Measurements from ENCODE around the gene SLC66A1.

Gene SLC66A1

GRCh38 chr1:19360016-19360415 lies 47.9 kb downstream of the SLC66A1 start:
- in situ Hi-C loops (cut with HindIII; ENCODE audit: low sequenced_read_pairs): no loop called here

DNA sequence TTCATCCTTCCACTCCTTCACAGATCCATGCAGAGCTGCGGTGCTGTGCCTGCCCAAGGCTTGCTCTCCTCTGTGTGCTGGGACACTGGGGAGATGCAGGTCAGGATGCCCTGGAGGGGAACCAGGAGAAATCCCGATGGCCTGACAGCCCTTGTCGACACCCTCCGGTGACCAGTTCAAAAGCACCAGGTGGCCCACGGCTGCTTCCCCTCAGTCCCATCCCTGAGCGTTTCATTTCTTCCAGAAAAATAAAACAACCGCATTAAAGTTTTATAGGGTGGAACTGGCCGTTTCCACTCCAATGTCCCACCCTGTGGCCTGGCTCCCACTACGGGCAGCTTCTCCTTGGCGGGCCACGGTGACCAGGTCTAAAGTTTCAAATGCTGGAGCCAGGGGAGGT lies 48.3 kb downstream of the SLC66A1 start:
- in situ Hi-C loops (cut with HindIII; ENCODE audit: low sequenced_read_pairs): no loop called here

- in situ Hi-C loops (cut with HindIII; ENCODE audit: low sequenced_read_pairs): no loop called here
Measured at GRCh38 chr1:19360843-19361610, 48.9 kb downstream of the SLC66A1 start.

DNA sequence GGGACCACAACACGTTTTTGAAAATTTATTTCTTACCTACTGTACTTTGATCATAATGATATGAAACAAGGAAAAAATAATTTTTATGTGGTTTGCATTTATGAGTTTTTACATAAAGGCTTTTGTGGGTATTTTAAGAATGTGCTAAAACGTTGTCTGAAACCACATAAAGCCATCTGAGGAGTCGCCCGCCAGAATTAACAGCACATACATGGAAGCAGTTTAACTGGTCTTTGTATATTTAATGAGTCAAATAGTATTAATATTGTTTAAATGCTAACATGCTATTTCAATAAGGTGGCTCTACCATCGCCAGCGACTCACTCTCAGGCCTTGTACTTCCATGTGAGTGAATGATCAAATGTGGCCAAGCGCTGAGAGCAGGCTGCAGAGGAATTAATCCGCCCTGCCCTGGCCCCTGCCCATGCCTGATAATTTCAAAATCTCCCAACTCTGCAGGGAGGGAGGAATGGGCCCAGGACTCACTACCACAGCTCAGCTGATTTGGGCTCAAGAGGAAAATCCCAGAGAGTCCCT lies 49.6 kb downstream of the SLC66A1 start:
- in situ Hi-C loops (cut with HindIII; ENCODE audit: low sequenced_read_pairs): no loop called here

DNA sequence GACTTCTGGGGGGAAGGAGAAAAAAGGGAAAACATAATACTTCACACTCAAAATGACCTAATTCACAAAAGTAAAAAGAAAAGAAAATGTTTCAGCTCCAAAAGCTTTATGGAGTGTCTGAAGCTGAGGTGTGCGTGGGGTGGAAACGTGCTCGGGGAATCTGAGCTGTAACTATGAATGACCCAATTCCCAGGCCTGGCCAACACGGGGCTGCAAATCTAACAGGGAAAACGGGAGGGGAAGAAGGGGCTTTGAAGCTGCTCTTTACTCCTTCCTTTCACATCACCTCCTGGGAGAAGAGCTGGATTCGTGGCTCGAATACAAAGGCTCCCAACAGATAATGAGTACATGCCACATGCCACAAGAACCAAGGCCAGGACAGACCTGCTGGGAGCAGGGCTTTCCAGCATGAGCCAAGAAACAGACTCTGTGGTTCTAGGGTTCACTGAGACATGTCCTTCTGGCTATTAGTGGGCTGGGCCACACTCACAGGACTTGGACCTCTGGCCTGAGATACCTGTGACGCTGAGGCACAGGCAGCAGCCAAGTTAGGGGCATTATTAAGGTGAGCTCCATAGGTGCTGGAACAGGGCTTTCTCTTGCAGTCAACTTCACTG lies 51.5 kb downstream of the SLC66A1 start:
- in situ Hi-C loops (cut with HindIII; ENCODE audit: low sequenced_read_pairs): no loop called here

DNA sequence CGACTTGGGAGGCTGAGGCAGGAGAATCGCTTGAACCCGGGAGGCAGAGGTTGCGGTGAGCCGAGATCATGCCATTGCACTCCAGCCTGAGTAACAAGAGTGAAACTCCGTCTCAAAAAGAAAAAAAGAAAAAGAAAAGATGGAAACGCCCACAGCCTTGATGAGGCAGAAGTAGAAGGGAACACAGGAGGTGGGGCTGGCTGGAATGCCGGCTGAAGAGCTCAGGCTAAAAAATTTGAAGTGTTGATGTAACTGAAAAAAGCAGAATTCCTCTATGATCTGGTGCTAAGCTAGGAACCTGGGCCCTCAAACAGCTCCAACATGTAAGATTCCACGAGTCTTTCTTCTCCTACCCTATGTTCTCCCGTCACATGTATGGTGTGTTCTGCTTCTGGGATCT lies 53.6 kb downstream of the SLC66A1 start:
- in situ Hi-C loops (cut with HindIII; ENCODE audit: low sequenced_read_pairs): no loop called here

DNA sequence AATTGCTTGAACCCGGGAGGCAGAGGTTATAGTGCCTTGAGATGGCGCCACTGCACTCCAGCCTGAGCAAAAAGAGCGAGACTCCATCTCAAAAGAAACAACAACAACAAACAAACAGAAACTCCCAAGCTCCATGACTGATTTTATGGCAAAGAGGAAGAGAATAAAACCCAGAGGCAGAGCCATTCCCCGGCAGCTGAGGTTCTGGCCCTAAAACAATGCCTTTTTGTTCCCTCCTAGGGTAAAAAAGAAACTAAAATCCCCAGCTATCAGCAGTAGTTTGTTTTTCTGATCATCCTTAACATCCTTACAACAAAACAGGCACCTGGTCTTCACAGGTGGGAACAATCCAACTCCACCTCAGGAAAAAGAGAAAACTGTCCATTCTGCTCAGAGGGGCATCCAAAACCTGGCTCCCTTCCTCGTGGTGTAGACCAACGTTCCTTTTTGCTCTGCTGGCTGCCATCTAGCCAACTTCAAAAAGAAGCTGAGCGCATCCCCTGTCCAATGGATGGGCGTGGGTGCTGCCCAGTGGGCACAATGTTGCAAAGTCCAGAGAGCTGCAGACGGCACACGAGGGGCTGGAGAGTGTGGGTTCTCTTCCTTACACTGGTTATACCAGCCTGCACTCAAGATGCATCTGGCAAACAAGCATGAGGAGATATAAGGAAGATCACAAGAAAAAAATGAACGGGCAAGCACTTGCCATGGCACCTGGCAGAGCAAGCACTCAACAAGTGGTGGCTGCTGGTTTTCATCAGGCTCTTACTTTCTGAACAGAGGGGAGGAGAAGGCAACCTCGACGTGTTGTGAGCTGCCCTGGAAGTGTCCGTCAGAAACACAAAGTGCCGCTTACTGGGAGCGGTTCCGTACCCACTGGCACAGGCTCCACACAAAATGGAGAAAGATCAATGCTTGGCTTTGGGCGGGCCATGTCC lies 54.7 kb downstream of the SLC66A1 start:
- in situ Hi-C loops (cut with HindIII; ENCODE audit: low sequenced_read_pairs): no loop called here

DNA sequence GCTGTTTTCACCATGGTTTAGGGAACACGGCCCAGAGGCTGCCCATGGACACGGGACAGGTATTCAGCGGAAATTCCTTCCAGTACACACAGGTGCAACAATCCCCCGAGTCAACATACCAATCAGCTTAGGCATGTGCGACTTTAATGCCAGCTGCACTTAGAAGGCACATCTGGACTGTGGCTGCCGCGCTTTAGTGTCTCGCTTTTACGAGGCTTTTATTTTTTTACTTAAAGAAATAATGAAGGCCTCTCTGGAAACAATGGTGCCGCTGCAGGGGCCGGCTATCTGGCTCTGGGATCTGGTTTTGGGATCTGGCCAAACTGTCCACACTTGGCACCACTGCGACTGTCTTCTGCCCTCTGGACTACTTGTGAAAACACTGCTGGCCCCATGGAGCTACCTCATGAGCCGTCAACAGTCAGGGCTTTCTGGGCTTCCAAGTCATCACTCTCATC lies 55.5 kb downstream of the SLC66A1 start:
- in situ Hi-C loops (cut with HindIII; ENCODE audit: low sequenced_read_pairs): no loop called here

DNA sequence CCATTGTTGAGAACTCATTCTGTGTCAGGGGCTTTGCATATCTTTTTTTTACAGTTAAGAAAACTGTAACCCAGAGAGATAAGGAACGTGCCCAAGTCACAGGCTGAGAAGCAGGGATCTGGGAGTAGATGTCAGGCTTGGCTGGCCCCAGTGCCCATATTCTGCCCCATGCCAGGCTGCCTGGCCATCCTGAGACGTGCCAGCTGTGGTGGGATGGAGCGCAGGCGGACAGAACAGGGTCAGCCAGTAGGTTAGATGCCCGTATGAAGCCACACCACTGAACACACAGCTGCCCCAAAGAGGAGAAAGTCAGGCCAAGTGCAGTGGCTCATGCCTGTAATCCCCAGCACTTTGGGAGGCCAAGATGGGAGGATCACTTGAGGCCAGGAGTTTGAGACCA lies 55.9 kb downstream of the SLC66A1 start:
- in situ Hi-C loops (cut with HindIII; ENCODE audit: low sequenced_read_pairs): no loop called here

DNA sequence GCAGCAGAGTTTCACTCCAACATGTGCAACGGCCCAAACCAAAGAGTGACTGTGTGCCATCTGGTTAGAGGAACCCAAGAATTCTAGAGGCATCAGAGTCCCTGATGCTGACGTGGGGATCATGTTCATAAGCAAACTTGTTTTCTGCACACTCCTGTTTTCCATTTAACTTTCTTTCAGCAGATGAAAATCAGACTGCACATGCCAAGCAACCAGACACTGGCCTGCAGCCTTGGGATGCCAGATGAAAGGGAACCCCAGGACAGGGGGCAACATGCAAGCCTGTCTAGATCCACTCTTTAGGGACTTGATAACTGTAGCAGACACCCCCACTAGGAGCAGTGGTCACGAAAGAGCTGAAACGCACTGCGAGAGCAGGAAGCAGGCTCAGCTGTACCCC lies 56.8 kb downstream of the SLC66A1 start:
- in situ Hi-C loops (cut with HindIII; ENCODE audit: low sequenced_read_pairs): no loop called here

- in situ Hi-C loops (cut with HindIII; ENCODE audit: low sequenced_read_pairs): no loop called here
Measured at GRCh38 chr1:19369396-19370090, 57.4 kb downstream of the SLC66A1 start.

- in situ Hi-C loops (cut with HindIII; ENCODE audit: low sequenced_read_pairs): no loop called here
Measured at GRCh38 chr1:19370453-19371170, 58.5 kb downstream of the SLC66A1 start.

GRCh38 chr1:19371226-19372135 lies 59.4 kb downstream of the SLC66A1 start:
- in situ Hi-C loops (cut with HindIII; ENCODE audit: low sequenced_read_pairs): no loop called here

- in situ Hi-C loops (cut with HindIII; ENCODE audit: low sequenced_read_pairs): no loop called here
Measured at GRCh38 chr1:19372136-19372514, 60.0 kb downstream of the SLC66A1 start.

- in situ Hi-C loops (cut with HindIII; ENCODE audit: low sequenced_read_pairs): no loop called here
Measured at GRCh38 chr1:19372602-19373001, 60.5 kb downstream of the SLC66A1 start.

DNA sequence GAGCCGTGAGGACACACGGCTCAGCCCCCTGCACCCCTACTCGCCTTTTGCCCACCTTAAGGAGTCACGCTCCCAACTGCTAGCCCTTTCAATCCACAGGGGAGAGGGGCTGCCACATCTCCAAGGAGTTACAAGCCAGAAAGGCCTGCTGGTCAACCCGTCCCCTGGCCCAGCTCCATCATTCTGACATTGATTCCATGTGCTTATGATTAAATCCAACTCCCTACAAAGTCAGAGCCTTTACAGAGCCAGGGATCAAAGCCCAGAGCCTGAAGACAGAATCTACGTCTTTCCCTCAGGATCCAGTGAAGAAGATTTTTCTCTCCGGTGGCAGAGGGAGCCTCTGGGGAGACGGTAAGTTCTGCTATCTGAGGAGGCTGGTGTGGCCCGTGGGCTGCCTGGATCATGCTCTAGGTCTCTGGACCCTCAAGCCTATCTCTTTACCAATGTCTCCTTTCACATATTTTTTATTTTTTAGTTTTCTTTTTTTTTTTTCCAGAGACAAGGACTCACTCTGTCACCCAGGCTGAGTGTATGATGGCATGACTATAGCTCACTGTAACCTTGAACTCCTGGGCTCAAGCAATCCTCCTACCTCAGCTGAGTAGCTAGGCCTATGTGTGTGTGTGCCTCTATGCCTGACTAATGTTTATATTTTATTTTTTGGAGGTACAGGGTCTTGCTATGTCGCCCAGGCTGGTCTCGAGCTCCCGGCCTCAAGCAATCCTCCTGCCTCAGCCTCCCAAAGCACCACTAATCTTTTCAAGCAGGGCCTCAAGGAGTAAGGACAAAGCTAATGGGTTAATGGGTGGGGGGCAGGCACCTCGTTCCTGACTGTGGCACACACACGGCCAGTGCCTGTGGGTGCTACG lies 61.3 kb downstream of the SLC66A1 start:
- in situ Hi-C loops (cut with HindIII; ENCODE audit: low sequenced_read_pairs): no loop called here

GRCh38 chr1:19374083-19374801 lies 62.1 kb downstream of the SLC66A1 start:
- in situ Hi-C loops (cut with HindIII; ENCODE audit: low sequenced_read_pairs): no loop called here
